H9 (cell line): ENCODE results near the gene EVPL. TPM values are rescaled to one million over a fixed set of nuclear protein-coding genes. Genes with fewer than 3 reads are reported as not detected.

Experiments
- DNase-seq: peaks from one replicate; pipeline ENCODE4 v3.0.0-alpha.2; 2017
- H2AFZ ChIP-seq: one replicate; pipeline ENCODE4 v1.6.1; 2013; ENCODE audit warnings: mild to moderate bottlenecking, low read length, control low read depth, moderate library complexity
- H2AK5ac ChIP-seq: 2 replicates; pipeline ENCODE4 v1.6.1; 2013; ENCODE audit warnings: low read length, control low read depth, mixed read lengths; ENCODE audit not compliant: insufficient read length
- H2BK120ac ChIP-seq: one replicate; pipeline ENCODE4 v1.6.1; 2013; ENCODE audit warnings: low read depth, mild to moderate bottlenecking, low read length, control low read depth, inconsistent platforms; ENCODE audit not compliant: poor library complexity, severe bottlenecking
- H2BK12ac ChIP-seq: 2 replicates; pipeline ENCODE4 v1.6.1; 2013; ENCODE audit warnings: low read length, control low read depth, mixed read lengths, low read depth; ENCODE audit not compliant: insufficient read length
- H2BK15ac ChIP-seq: 2 replicates; pipeline ENCODE4 v1.6.1; 2013; ENCODE audit warnings: low read depth, low read length, control low read depth
- H2BK20ac ChIP-seq: one replicate; pipeline ENCODE4 v1.6.1; 2013; ENCODE audit warnings: low read depth, mild to moderate bottlenecking, low read length, control low read depth, inconsistent platforms; ENCODE audit not compliant: poor library complexity, severe bottlenecking
- H2BK5ac ChIP-seq: 2 replicates; pipeline ENCODE4 v1.6.1; 2013; ENCODE audit warnings: low read length, control low read depth, mixed read lengths; ENCODE audit not compliant: insufficient read length
- H3K14ac ChIP-seq: 2 replicates; pipeline ENCODE4 v1.6.1; 2013; ENCODE audit warnings: low read length, control low read depth; ENCODE audit not compliant: insufficient read depth
- H3K18ac ChIP-seq: 2 replicates; pipeline ENCODE4 v1.6.1; 2013; ENCODE audit warnings: low read depth, mild to moderate bottlenecking, mixed read lengths, low read length, control low read depth; ENCODE audit not compliant: insufficient read length
- H3K23ac ChIP-seq: 2 replicates; pipeline ENCODE4 v1.6.1; 2013; ENCODE audit warnings: low read length, control low read depth, mixed read lengths, low read depth; ENCODE audit not compliant: insufficient read length
- H3K23me2 ChIP-seq: 2 replicates; pipeline ENCODE4 v1.6.1; 2013; ENCODE audit warnings: low read depth, mild to moderate bottlenecking, mixed read lengths, low read length, control low read depth; ENCODE audit not compliant: insufficient read length, poor library complexity, severe bottlenecking
- H3K27ac ChIP-seq: 2 replicates; pipeline ENCODE4 v1.5.1; 2013; ENCODE audit warnings: low read length, control low read depth, mixed read lengths, low read depth; ENCODE audit not compliant: insufficient read length
- H3K27me3 ChIP-seq: 2 replicates; pipeline ENCODE4 v1.6.1; 2013; ENCODE audit warnings: low read length, control low read depth, inconsistent platforms; ENCODE audit not compliant: insufficient read depth
- H3K4ac ChIP-seq: 2 replicates; pipeline ENCODE4 v1.6.1; 2013; ENCODE audit warnings: low read depth, mild to moderate bottlenecking, control low read depth, inconsistent platforms, low read length, moderate library complexity
- H3K4me1 ChIP-seq: 2 replicates; pipeline ENCODE4 v1.6.1; 2013; ENCODE audit warnings: low read length, control low read depth, inconsistent platforms; ENCODE audit not compliant: insufficient read depth
- H3K4me2 ChIP-seq: 2 replicates; pipeline ENCODE4 v1.6.1; 2013; ENCODE audit warnings: low read length, control low read depth, mixed read lengths; ENCODE audit not compliant: insufficient read length, insufficient read depth
- H3K56ac ChIP-seq: 2 replicates; pipeline ENCODE4 v1.6.1; 2013; ENCODE audit warnings: low read depth, mild to moderate bottlenecking, mixed read lengths, low read length, control low read depth; ENCODE audit not compliant: insufficient read length
- H3K79me1 ChIP-seq: 2 replicates; pipeline ENCODE4 v1.6.1; 2013; ENCODE audit warnings: low read depth, mild to moderate bottlenecking, moderate library complexity, low read length, control low read depth, inconsistent platforms; ENCODE audit not compliant: insufficient read depth, poor library complexity, severe bottlenecking
- H3K79me2 ChIP-seq: 2 replicates; pipeline ENCODE4 v1.6.1; 2013; ENCODE audit warnings: low read length, control low read depth, inconsistent platforms; ENCODE audit not compliant: insufficient read depth
- H3K9ac ChIP-seq: 2 replicates; pipeline ENCODE4 v1.6.1; 2013; ENCODE audit warnings: low read length, control low read depth, mixed read lengths; ENCODE audit not compliant: insufficient read length; ENCODE audit errors: extremely low read depth
- H3K9me3 ChIP-seq: one replicate; pipeline ENCODE4 v1.6.1; 2013; ENCODE audit warnings: low read depth, low read length, inconsistent platforms; ENCODE audit not compliant: control insufficient read depth
- H3T11ph ChIP-seq: one replicate; pipeline ENCODE4 v1.6.1; 2013; ENCODE audit warnings: mild to moderate bottlenecking, low read length, control low read depth, inconsistent platforms
- H4K20me1 ChIP-seq: one replicate; pipeline ENCODE4 v1.6.1; 2013; ENCODE audit not compliant: control insufficient read depth, insufficient read length, insufficient read depth
- H4K5ac ChIP-seq: 2 replicates; pipeline ENCODE4 v1.6.1; 2013; ENCODE audit warnings: low read depth, mild to moderate bottlenecking, mixed read lengths, low read length, control low read depth; ENCODE audit not compliant: insufficient read length
- H4K8ac ChIP-seq: replicated peaks from 2 replicates; pipeline ENCODE4 v1.6.1; 2013; ENCODE audit warnings: low read length, control low read depth, mixed read lengths, low read depth; ENCODE audit not compliant: insufficient read length
- H4K91ac ChIP-seq: 2 replicates; pipeline ENCODE4 v1.6.1; 2013; ENCODE audit warnings: low read depth, mild to moderate bottlenecking, moderate library complexity, mixed read lengths, low read length, control low read depth; ENCODE audit not compliant: insufficient read length
- H3K27ac Mint-ChIP-seq, 3 experiments: 2 replicates in 2 of 3; 3 replicates in 1 of 3; pipeline ENCODE4 v1.8.0; 2020 to 2021; ENCODE audit warnings: mixed read lengths in 3 of 3, mild to moderate bottlenecking in 1 of 3, moderate library complexity in 1 of 3
- H3K27me3 Mint-ChIP-seq: 2 replicates; pipeline ENCODE4 v1.8.0; 2021; ENCODE audit warnings: low read depth, mild to moderate bottlenecking, moderate library complexity, mixed read lengths
- H3K36me3 Mint-ChIP-seq, 3 experiments: 2 replicates in 2 of 3; 3 replicates in 1 of 3; pipeline ENCODE4 v1.8.0; 2020 to 2021; ENCODE audit warnings: low read depth in 3 of 3, mixed read lengths in 3 of 3; ENCODE audit not compliant: insufficient read depth in 1 of 3
- H3K4me1 Mint-ChIP-seq, 2 experiments: 2 replicates each; pipeline ENCODE4 v1.8.0; 2020; ENCODE audit warnings: mixed read lengths in 2 of 2
- H3K4me3 Mint-ChIP-seq, 2 experiments: 2 replicates in 1 of 2; 3 replicates in 1 of 2; pipeline ENCODE4 v1.8.0; 2020 to 2021; ENCODE audit warnings: mild to moderate bottlenecking in 2 of 2, mixed read lengths in 2 of 2, moderate library complexity in 1 of 2
- H3K9me3 Mint-ChIP-seq, 2 experiments: 2 replicates in 1 of 2; 3 replicates in 1 of 2; pipeline ENCODE4 v1.8.0; 2020; ENCODE audit warnings: mild to moderate bottlenecking in 2 of 2, mixed read lengths in 2 of 2, moderate library complexity in 1 of 2
- CTCF ChIP-seq: fragments of 200-600 bp; sonication (generic); conservative IDR thresholded peaks from 3 replicates; pipeline ENCODE4 v1.8.0; 2021; ENCODE audit warnings: antibody characterized with exemption, mild to moderate bottlenecking
- WGBS: extraction: QIAGEN DNeasy Blood & Tissue Kit; methylation state at CpG from one replicate; pipeline ENCODE4 v1.1.7; 2013; ENCODE audit warnings: missing lambda C conversion rate, low lambda C conversion rate, mixed read lengths; ENCODE audit not compliant: insufficient read length; ENCODE audit errors: extremely low coverage; 5-methylcytosine and 5-hydroxymethylcytosine counted together
- total RNA-seq: library from RNA; stranded (reverse); gene quantifications from 2 replicates; pipeline ENCODE4 v1.2.1, GENCODE V29; 2021

EVPL gene
- total RNA-seq, 1 experiment from 2014 or later: 0.48 TPM

- H2BK120ac ChIP-seq: no peak overlapping the region
- H3K23me2 ChIP-seq: no peaks in the 10 kb centered on the region
- no peaks in the 10 kb centered on the region for H3K4me1 ChIP-seq
- H3K9me3 ChIP-seq: no peaks in the 10 kb centered on the region
- no peak overlapping the region for H4K8ac ChIP-seq
- no peak overlapping the region for H3K27ac Mint-ChIP-seq
- no peak overlapping the region for H2BK20ac ChIP-seq
- H3K18ac ChIP-seq: no peak overlapping the region
- TF ChIP-seq CTCF: no peak
- no peak overlapping the region for H3K56ac ChIP-seq
- H2AK5ac ChIP-seq: no peak overlapping the region
- H4K20me1 ChIP-seq: no peaks in the 10 kb centered on the region
- no peaks in the 10 kb centered on the region for H3K27me3 Mint-ChIP-seq
- no peak overlapping the region for H4K5ac ChIP-seq
- peaks cover 26 to 73% (median 60%) of the 10 kb centered on the region in 3 experiments; a peak in 6 of 7 replicates for H3K36me3 Mint-ChIP-seq
- H2AFZ ChIP-seq: no peak overlapping the region
- WGBS: no CpG with 5 or more reads among the region's 4 CpGs
- H3K4me3 Mint-ChIP-seq: no peak overlapping the region
- H3K79me2 ChIP-seq: no peaks in the 10 kb centered on the region
- no peak overlapping the region for H3K4me2 ChIP-seq
- H3K79me1 ChIP-seq: no peaks in the 10 kb centered on the region
- peaks cover 2% of the 10 kb centered on the region in 2 experiments; a peak in 3 of 4 replicates for H3K4me1 Mint-ChIP-seq
- no peaks in the 10 kb centered on the region for H3K9me3 Mint-ChIP-seq
- H3K9ac ChIP-seq: no peak overlapping the region
- H2BK12ac ChIP-seq: no peak overlapping the region
- no peak overlapping the region for H3K27ac ChIP-seq
- DNase-seq: no peak
- no peak overlapping the region for H3T11ph ChIP-seq
- H3K27me3 ChIP-seq: no peaks in the 10 kb centered on the region
- no peak overlapping the region for H2BK15ac ChIP-seq
- H3K23ac ChIP-seq: no peak overlapping the region
- no peak overlapping the region for H2BK5ac ChIP-seq
- H3K4ac ChIP-seq: no peak overlapping the region
- H3K14ac ChIP-seq: no peak overlapping the region
- no peak overlapping the region for H4K91ac ChIP-seq
These were observed 38.7 kb upstream of the EVPL start for GRCh38 chr17:76065775-76066174.
